Mucosa of gallbladder (tissue), 1 donor: ENCODE data around the gene RFNG. TPM values are rescaled to one million over a fixed set of nuclear protein-coding genes. Genes with fewer than 3 reads are reported as not detected.

Experiments
- DNase-seq: peaks from one replicate; pipeline ENCODE4 v3.0.0-alpha.2; 2020; ENCODE audit warnings: low spot score
- total RNA-seq: library from RNA; stranded (reverse); gene quantifications from one replicate; pipeline ENCODE4 v1.2.1, GENCODE V29; 2021
- donor health status: DM: no; HTN: no; CAD: no.

Gene RFNG
- total RNA-seq, 1 donor from 2014 or later, result 51.6 TPM

- DNase-seq, result no peak
Measured at GRCh38 chr17:82089723-82090548, 38.3 kb upstream of the RFNG start.

GRCh38 chr17:82088838-82089722 is 37.5 kb upstream of the RFNG start:
- DNase-seq, result no peak

- no peak for DNase-seq
Measured at GRCh38 chr17:82087961-82088837, 36.6 kb upstream of the RFNG start.

- no peak for DNase-seq
Measured at GRCh38 chr17:82086941-82087906, 35.6 kb upstream of the RFNG start.

- DNase-seq, result no peak
Measured at GRCh38 chr17:82085931-82086764, 34.5 kb upstream of the RFNG start.

- DNase-seq, result no peak
Measured at GRCh38 chr17:82085031-82085861, 33.6 kb upstream of the RFNG start.

GRCh38 chr17:82084373-82085030 is 32.9 kb upstream of the RFNG start:
- no peak for DNase-seq

GRCh38 chr17:82083533-82084359 is 32.1 kb upstream of the RFNG start:
- no peak for DNase-seq

GRCh38 chr17:82083009-82083408 is 31.4 kb upstream of the RFNG start:
- DNase-seq, result no peak

- no peak for DNase-seq
Measured at GRCh38 chr17:82082456-82082855, 30.8 kb upstream of the RFNG start.

- no peak for DNase-seq
Measured at GRCh38 chr17:82081966-82082365, 30.4 kb upstream of the RFNG start.

GRCh38 chr17:82081546-82081945 is 29.9 kb upstream of the RFNG start:
- no peak for DNase-seq

- no peak for DNase-seq
Measured at GRCh38 chr17:82080789-82081464, 29.3 kb upstream of the RFNG start.

GRCh38 chr17:82080048-82080788 is 28.6 kb upstream of the RFNG start:
- no peak for DNase-seq

- no peak for DNase-seq
Measured at GRCh38 chr17:82079001-82079677, 27.5 kb upstream of the RFNG start.
